Neural progenitor cell (in vitro differentiated cells): Measurements from ENCODE around the gene CD248. TPM values are rescaled to one million over a fixed set of nuclear protein-coding genes. Genes with fewer than 3 reads are reported as not detected.

Experiments
- DNase-seq: peaks from one replicate; pipeline ENCODE4 v3.0.0-alpha.2; 2016; ENCODE audit warnings: low spot score
- H2AFZ ChIP-seq: fragments of 200-600 bp; sonication (generic); replicated peaks from 2 replicates; pipeline ENCODE4 v1.6.1; 2016; ENCODE audit warnings: antibody characterized with exemption
- H3F3A ChIP-seq: fragments of 200-600 bp; sonication (generic); 2 replicates; pipeline ENCODE4 v1.6.1; 2016; ENCODE audit warnings: antibody characterized with exemption, low read depth
- H3K27ac ChIP-seq: fragments of 200-600 bp; sonication (generic); 2 replicates; pipeline ENCODE4 v1.5.1; 2016; ENCODE audit warnings: mild to moderate bottlenecking
- H3K27me3 ChIP-seq: fragments of 200-600 bp; sonication (generic); 2 replicates; pipeline ENCODE4 v1.6.1; 2016; ENCODE audit warnings: mild to moderate bottlenecking, moderate library complexity
- H3K36me3 ChIP-seq: fragments of 200-600 bp; sonication (generic); 2 replicates; pipeline ENCODE4 v1.5.1; 2016
- H3K4me1 ChIP-seq: fragments of 200-600 bp; sonication (generic); 2 replicates; pipeline ENCODE4 v1.6.1; 2016; ENCODE audit warnings: mixed run types
- H3K4me2 ChIP-seq: fragments of 200-600 bp; sonication (generic); 2 replicates; pipeline ENCODE4 v1.6.1; 2016
- H3K4me3 ChIP-seq: fragments of 200-600 bp; sonication (generic); 2 replicates; pipeline ENCODE4 v1.5.1; 2016
- H3K79me2 ChIP-seq: fragments of 200-600 bp; sonication (generic); 2 replicates; pipeline ENCODE4 v1.6.1; 2016; ENCODE audit warnings: low read depth
- H3K9ac ChIP-seq: fragments of 200-600 bp; sonication (generic); 2 replicates; pipeline ENCODE4 v1.6.1; 2016
- H3K9me3 ChIP-seq: fragments of 200-600 bp; sonication (generic); 2 replicates; pipeline ENCODE4 v1.5.1; 2016; ENCODE audit warnings: low read depth
- H4K20me1 ChIP-seq: fragments of 200-600 bp; sonication (generic); 2 replicates; pipeline ENCODE4 v1.6.1; 2016; ENCODE audit warnings: low read depth
- H3K27ac Mint-ChIP-seq: 3 replicates; pipeline ENCODE4 v1.8.0; 2021; ENCODE audit warnings: mixed read lengths
- H3K27me3 Mint-ChIP-seq: 2 replicates; pipeline ENCODE4 v1.8.0; 2022; ENCODE audit warnings: low read depth, mild to moderate bottlenecking, inconsistent platforms, moderate library complexity, mixed read lengths; ENCODE audit not compliant: insufficient read depth
- H3K36me3 Mint-ChIP-seq: 3 replicates; pipeline ENCODE4 v1.8.0; 2021; ENCODE audit warnings: mixed read lengths
- H3K4me1 Mint-ChIP-seq: 3 replicates; pipeline ENCODE4 v1.8.0; 2021; ENCODE audit warnings: mixed read lengths
- H3K4me3 Mint-ChIP-seq: 3 replicates; pipeline ENCODE4 v1.8.0; 2021; ENCODE audit warnings: mild to moderate bottlenecking, moderate library complexity, mixed read lengths
- H3K9me3 Mint-ChIP-seq: 3 replicates; pipeline ENCODE4 v1.8.0; 2020; ENCODE audit warnings: mixed read lengths
- CTCF ChIP-seq: fragments of 200-600 bp; sonication (generic); IDR thresholded peaks from 2 replicates; pipeline ENCODE4 v1.5.1; 2017; ENCODE audit warnings: antibody characterized with exemption, mild to moderate bottlenecking
- EZH2 ChIP-seq: fragments of 200-600 bp; sonication (generic); IDR thresholded peaks from 2 replicates; pipeline ENCODE4 v1.6.1; 2017; ENCODE audit warnings: antibody characterized with exemption, mild to moderate bottlenecking, moderate library complexity
- EZH2phosphoT487 ChIP-seq: fragments of 200-600 bp; sonication (generic); IDR thresholded peaks from 2 replicates; pipeline ENCODE4 v1.6.1; 2017; ENCODE audit warnings: antibody characterized with exemption
- total RNA-seq: library from RNA; depleted of rRNA; stranded (reverse); fragments of >200 nt; gene quantifications from 2 replicates; pipeline ENCODE4 v1.2.3, GENCODE V29; 2015; ENCODE audit warnings: low replicate concordance

Gene CD248
- total RNA-seq, 1 donor from 2014 or later, result 0.62 TPM

GRCh38 chr11:66267379-66268243 lies 49.2 kb downstream of the CD248 start:
- no peaks in the 10 kb centered on the region for H3K9me3 ChIP-seq
- no peaks in the 10 kb centered on the region for H3K36me3 ChIP-seq
- peaks cover 13% of the 10 kb centered on the region for H3K27me3 Mint-ChIP-seq
- peaks cover 19% of the 10 kb centered on the region for H3K4me1 Mint-ChIP-seq
- H3K27me3 ChIP-seq, result no peaks in the 10 kb centered on the region
- H3F3A ChIP-seq, result peaks cover 34% of the 10 kb centered on the region
- H3K9ac ChIP-seq, result no peak overlapping the region
- no peaks in the 10 kb centered on the region for H3K9me3 Mint-ChIP-seq
- peak overlapping the region; percentile 3 for H2AFZ ChIP-seq
- H3K27ac ChIP-seq, result no peak overlapping the region
- H3K27ac Mint-ChIP-seq, result peak overlapping the region; percentile 94
- peak overlapping the region; percentile 93 for H3K4me2 ChIP-seq
- DNase-seq, result peak; percentile 93
- peak overlapping the region; percentile 97 for H3K4me3 Mint-ChIP-seq
- peaks cover 25% of the 10 kb centered on the region for H3K79me2 ChIP-seq
- H3K4me1 ChIP-seq, result peaks cover 12% of the 10 kb centered on the region
- peaks cover 16% of the 10 kb centered on the region for H3K36me3 Mint-ChIP-seq
- peaks cover 42% of the 10 kb centered on the region for H4K20me1 ChIP-seq
- H3K4me3 ChIP-seq, result peak overlapping the region; percentile 76
- TF ChIP-seq EZH2, result no peak
- peak; percentile 23 for TF ChIP-seq CTCF
- TF ChIP-seq EZH2phosphoT487, result no peak

- Histone ChIP-seq H3K4me1 (peaks cover 12% of the 10 kb centered on the region), H3K9me3 (no peaks in the 10 kb centered on the region), H3K27me3 (no peaks in the 10 kb centered on the region), H3F3A (peaks cover 34% of the 10 kb centered on the region), H3K27ac (no peak overlapping the region), H4K20me1 (peaks cover 42% of the 10 kb centered on the region), H3K4me2 (peak overlapping the region; percentile 93), H3K9ac (no peak overlapping the region), H3K79me2 (peaks cover 25% of the 10 kb centered on the region), H3K36me3 (no peaks in the 10 kb centered on the region), H2AFZ (no peak overlapping the region), H3K4me3 (peak overlapping the region; percentile 76)
- TF ChIP-seq CTCF (no peak), EZH2 (no peak), EZH2phosphoT487 (no peak)
- Mint-ChIP-seq H3K9me3 (no peaks in the 10 kb centered on the region), H3K36me3 (peaks cover 15% of the 10 kb centered on the region), H3K27ac (peak overlapping the region; percentile 83), H3K27me3 (peaks cover 13% of the 10 kb centered on the region), H3K4me3 (peak overlapping the region; percentile 97), H3K4me1 (peaks cover 19% of the 10 kb centered on the region)
- DNase-seq, result no peak
Measured at GRCh38 chr11:66267039-66267378, 49.8 kb downstream of the CD248 start.

DNA sequence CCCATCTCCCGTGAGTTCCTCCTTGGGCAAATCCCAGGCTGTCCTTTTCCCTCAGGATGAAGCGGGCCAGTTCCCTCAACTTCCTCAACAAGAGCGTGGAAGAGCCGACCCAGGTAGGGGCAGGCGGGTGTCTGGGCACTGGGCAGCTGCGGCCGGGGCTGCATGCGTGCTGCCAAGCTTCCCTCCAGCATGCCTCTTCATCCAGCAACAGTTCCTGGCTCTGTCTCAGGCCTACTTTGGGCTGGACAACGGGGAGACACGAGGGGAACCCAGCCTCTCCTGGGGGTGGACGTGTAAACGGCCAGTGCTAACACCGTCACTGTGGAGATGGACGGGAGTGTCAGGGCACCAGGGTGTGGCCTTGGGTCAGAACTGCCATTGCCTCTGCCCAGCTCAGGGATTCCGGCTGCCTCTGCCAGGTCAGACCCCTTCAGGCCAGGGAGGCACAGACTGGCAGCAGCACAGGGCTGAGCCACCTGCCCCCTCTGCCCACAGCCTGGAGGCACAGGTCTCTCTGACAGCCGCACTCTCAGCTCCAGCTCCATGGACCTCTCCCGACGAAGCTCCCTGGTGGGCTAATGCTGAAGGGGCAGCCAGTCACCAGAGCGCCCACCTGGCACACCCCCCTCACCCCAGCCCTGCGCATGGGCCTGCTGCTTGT lies 50.3 kb downstream of the CD248 start:
- H3K27ac Mint-ChIP-seq, result no peak overlapping the region
- H3K4me1 Mint-ChIP-seq, result peaks cover 19% of the 10 kb centered on the region
- H3K4me2 ChIP-seq, result peak overlapping the region; percentile 93
- no peaks in the 10 kb centered on the region for H3K9me3 Mint-ChIP-seq
- peaks cover 34% of the 10 kb centered on the region for H3F3A ChIP-seq
- H3K27me3 ChIP-seq, result no peaks in the 10 kb centered on the region
- no peaks in the 10 kb centered on the region for H3K9me3 ChIP-seq
- peak overlapping the region; percentile 97 for H3K4me3 Mint-ChIP-seq
- peak overlapping the region; percentile 76 for H3K4me3 ChIP-seq
- TF ChIP-seq EZH2phosphoT487 (no peak), CTCF (no peak), EZH2 (no peak)
- H3K27ac ChIP-seq, result no peak overlapping the region
- no peak overlapping the region for H2AFZ ChIP-seq
- no peaks in the 10 kb centered on the region for H3K36me3 ChIP-seq
- peaks cover 10% of the 10 kb centered on the region for H3K36me3 Mint-ChIP-seq
- H3K4me1 ChIP-seq, result peaks cover 12% of the 10 kb centered on the region
- H3K79me2 ChIP-seq, result peaks cover 25% of the 10 kb centered on the region
- no peak for DNase-seq
- H4K20me1 ChIP-seq, result peaks cover 42% of the 10 kb centered on the region
- H3K9ac ChIP-seq, result no peak overlapping the region
- H3K27me3 Mint-ChIP-seq, result peaks cover 13% of the 10 kb centered on the region
